Measurements from ENCODE around the gene XPNPEP3.

Gene XPNPEP3

GRCh38 chr22:40955571-40955970 lies 98.6 kb downstream of the XPNPEP3 start:
- DNase-seq (ENCODE audit: low spot score), result no peak
- ATAC-seq (ENCODE audit: low read depth), result no peak
- H3K4me1 ChIP-seq (ENCODE audit: insufficient read depth, poor library complexity, severe bottlenecking), result peaks cover 10% of the 10 kb centered on the region
- H3K4me3 ChIP-seq (ENCODE audit: severe bottlenecking), result no peak overlapping the region
- no peaks in the 10 kb centered on the region for H3K27me3 ChIP-seq (ENCODE audit: insufficient read depth, poor library complexity, severe bottlenecking)
- H3K9me3 ChIP-seq (ENCODE audit: severe bottlenecking), result no peaks in the 10 kb centered on the region
- H3K27ac ChIP-seq (ENCODE audit: poor library complexity, severe bottlenecking), result no peak overlapping the region
- TF ChIP-seq CTCF (IDR thresholded peaks at IDR 0.05; ENCODE audit: poor library complexity, severe bottlenecking), result no peak
- H3K36me3 ChIP-seq (ENCODE audit: low read depth), result peaks cover 81% of the 10 kb centered on the region

- TF ChIP-seq CTCF (IDR thresholded peaks at IDR 0.05; ENCODE audit: poor library complexity, severe bottlenecking), result no peak
- H3K36me3 ChIP-seq (ENCODE audit: low read depth), result peaks cover 91% of the 10 kb centered on the region
- DNase-seq (ENCODE audit: low spot score), result no peak
Measured at GRCh38 chr22:40957601-40958000, 100.7 kb downstream of the XPNPEP3 start.

GRCh38 chr22:40958299-40958698 lies 101.4 kb downstream of the XPNPEP3 start:
- no peak overlapping the region for H3K4me3 ChIP-seq (ENCODE audit: severe bottlenecking)
- no peak for DNase-seq (ENCODE audit: low spot score)
- peaks cover 93% of the 10 kb centered on the region for H3K36me3 ChIP-seq (ENCODE audit: low read depth)
- H3K4me1 ChIP-seq (ENCODE audit: insufficient read depth, poor library complexity, severe bottlenecking), result peaks cover under 1% of the 10 kb centered on the region
- H3K27ac ChIP-seq (ENCODE audit: poor library complexity, severe bottlenecking), result no peak overlapping the region
- no peaks in the 10 kb centered on the region for H3K27me3 ChIP-seq (ENCODE audit: insufficient read depth, poor library complexity, severe bottlenecking)
- no peaks in the 10 kb centered on the region for H3K9me3 ChIP-seq (ENCODE audit: severe bottlenecking)
- no peak for ATAC-seq (ENCODE audit: low read depth)
- TF ChIP-seq CTCF (IDR thresholded peaks at IDR 0.05; ENCODE audit: poor library complexity, severe bottlenecking), result no peak

More at GRCh38 chr22:40957601-40958000, 100.7 kb downstream of the XPNPEP3 start:
- no peak for ATAC-seq (ENCODE audit: low read depth)
- Histone ChIP-seq H3K4me1 (ENCODE audit: insufficient read depth, poor library complexity, severe bottlenecking) (peaks cover 6% of the 10 kb centered on the region), H3K27me3 (ENCODE audit: insufficient read depth, poor library complexity, severe bottlenecking) (no peaks in the 10 kb centered on the region), H3K9me3 (ENCODE audit: severe bottlenecking) (no peaks in the 10 kb centered on the region), H3K27ac (ENCODE audit: poor library complexity, severe bottlenecking) (no peak overlapping the region), H3K4me3 (ENCODE audit: severe bottlenecking) (no peak overlapping the region)

- Histone ChIP-seq H3K4me1 (ENCODE audit: insufficient read depth, poor library complexity, severe bottlenecking) (no peaks in the 10 kb centered on the region), H3K9me3 (ENCODE audit: severe bottlenecking) (no peaks in the 10 kb centered on the region), H3K36me3 (ENCODE audit: low read depth) (peaks cover 92% of the 10 kb centered on the region), H3K27ac (ENCODE audit: poor library complexity, severe bottlenecking) (no peak overlapping the region), H3K4me3 (ENCODE audit: severe bottlenecking) (no peak overlapping the region), H3K27me3 (ENCODE audit: insufficient read depth, poor library complexity, severe bottlenecking) (no peaks in the 10 kb centered on the region)
- no peak for TF ChIP-seq CTCF (IDR thresholded peaks at IDR 0.05; ENCODE audit: poor library complexity, severe bottlenecking)
- ATAC-seq (ENCODE audit: low read depth) (peak; percentile 29; the same call in 1 of the 3 replicates), DNase-seq (ENCODE audit: low spot score) (no peak)
Measured at GRCh38 chr22:40960145-40960544, 103.2 kb downstream of the XPNPEP3 start.

GRCh38 chr22:40965936-40966725 lies 109.2 kb downstream of the XPNPEP3 start:
- H3K27me3 ChIP-seq (ENCODE audit: insufficient read depth, poor library complexity, severe bottlenecking), result no peaks in the 10 kb centered on the region
- ATAC-seq (ENCODE audit: low read depth) (no peak), DNase-seq (ENCODE audit: low spot score) (no peak)
- H3K4me1 ChIP-seq (ENCODE audit: insufficient read depth, poor library complexity, severe bottlenecking), result no peaks in the 10 kb centered on the region
- TF ChIP-seq CTCF (IDR thresholded peaks at IDR 0.05; ENCODE audit: poor library complexity, severe bottlenecking), result no peak
- H3K4me3 ChIP-seq (ENCODE audit: severe bottlenecking), result no peak overlapping the region
- H3K9me3 ChIP-seq (ENCODE audit: severe bottlenecking), result no peaks in the 10 kb centered on the region
- no peak overlapping the region for H3K27ac ChIP-seq (ENCODE audit: poor library complexity, severe bottlenecking)
- peaks cover 86% of the 10 kb centered on the region for H3K36me3 ChIP-seq (ENCODE audit: low read depth)

All from RWPE2 (cell line).